ENCODE measurements around the gene GZMB.
A peak's percentile ranks its signal among the peaks of the same experiment; 100 is the strongest.
"Not testable (repeated sequence)": the region's sequence is repeated elsewhere in the genome, so short reads cannot be mapped to it uniquely, and the experiment has no call there.

Gene GZMB, protein sequence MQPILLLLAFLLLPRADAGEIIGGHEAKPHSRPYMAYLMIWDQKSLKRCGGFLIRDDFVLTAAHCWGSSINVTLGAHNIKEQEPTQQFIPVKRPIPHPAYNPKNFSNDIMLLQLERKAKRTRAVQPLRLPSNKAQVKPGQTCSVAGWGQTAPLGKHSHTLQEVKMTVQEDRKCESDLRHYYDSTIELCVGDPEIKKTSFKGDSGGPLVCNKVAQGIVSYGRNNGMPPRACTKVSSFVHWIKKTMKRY

DNA sequence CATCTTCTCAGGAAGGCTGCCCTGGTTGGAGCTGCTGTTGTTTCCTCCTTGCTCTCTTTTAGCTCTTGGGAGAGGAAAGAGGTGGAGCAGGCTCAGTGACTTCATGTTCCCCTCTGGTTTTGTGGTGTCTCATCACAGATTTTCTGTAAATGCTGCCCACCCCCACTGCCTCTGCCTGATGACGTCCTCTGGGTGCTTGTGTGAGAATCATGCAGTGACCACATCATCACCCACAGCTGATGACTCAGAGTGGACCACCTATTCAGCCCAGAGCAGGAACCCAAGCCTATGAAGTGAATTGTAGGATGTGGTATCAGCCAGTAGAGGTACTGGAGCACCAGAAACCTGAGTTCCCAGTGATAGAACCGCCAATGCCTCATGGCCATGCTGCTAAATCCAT lies at the start of gene GZMB:
Gene GZMB (minus strand): TSS at position 33 of the 400 bp plus-strand sequence. CDS start 30 bp downstream, at position 3.
- no peak for DNase-seq

DNA sequence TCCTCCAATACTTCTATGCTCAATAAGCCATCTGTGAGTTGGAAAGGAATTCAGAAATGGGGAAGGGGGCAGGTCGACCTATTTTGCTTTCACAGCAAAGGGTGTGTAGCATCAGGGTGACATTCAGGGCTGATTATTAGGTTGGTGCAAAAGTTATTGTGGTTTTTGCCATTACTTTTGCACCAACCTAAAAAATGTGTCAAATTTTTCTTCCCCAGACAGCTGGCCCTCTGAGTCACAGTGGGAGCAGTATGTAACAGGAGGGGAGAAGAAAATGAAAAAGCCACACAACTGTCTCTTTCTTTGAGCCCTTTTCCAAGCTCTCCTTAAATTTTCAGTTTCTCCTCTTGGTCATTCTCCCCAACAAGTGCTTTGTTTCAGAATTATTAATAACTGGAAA lies 47.1 kb upstream of the GZMB start:
- DNase-seq: no peak

DNA sequence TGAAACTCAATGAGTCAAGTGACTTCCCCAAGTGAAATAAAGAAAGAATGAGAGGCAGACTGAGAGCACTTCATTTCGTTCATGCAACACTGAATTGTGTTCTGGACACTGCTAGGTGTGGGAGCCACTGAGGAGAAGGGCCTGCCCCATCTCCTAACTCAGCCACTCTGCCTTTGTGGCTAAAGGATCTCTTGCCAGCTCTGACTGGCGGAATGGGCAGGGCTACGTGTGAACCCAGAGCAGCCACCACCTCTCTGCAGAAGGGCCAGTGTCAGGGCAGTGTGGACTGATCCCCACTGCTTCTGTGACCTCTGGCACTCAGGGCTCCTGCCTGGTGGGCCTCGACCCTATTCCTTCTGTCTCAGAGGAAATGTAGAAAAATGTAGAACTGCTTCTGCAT lies 46.5 kb upstream of the GZMB start:
- no peak for DNase-seq

DNA sequence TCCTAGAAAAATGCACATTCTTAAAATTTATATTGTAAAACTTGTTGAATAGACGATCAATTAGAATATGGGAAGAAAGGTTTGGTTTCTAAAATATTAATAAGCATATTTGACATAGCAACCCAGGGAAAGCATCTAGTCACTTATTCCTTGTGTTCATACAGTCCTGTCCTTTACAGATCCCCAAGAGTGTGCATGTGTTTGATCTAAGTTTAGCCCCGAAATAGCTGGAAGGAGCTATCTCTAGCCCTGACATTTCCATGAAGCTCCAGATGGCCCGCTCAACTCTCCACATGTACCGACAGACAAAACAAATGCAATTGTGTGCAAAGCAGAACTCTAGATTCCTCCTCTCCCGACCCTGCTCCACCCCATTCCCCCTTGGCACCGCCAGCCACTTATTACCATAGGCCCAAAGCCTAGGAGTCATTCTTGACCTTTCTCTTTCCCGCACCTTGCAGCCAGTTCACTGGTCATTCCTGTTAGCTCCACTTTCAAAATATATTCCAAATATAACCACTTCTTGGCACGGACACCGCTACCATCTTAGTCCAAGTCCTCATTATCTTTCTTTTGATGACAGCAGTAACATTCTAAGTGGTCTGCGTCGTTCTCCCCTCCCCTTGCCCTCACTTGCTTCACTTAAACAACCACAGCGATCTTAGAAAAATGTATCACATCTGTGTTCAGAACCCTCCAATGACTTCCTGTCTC lies 45.4 kb upstream of the GZMB start:
- no peak for DNase-seq

DNA sequence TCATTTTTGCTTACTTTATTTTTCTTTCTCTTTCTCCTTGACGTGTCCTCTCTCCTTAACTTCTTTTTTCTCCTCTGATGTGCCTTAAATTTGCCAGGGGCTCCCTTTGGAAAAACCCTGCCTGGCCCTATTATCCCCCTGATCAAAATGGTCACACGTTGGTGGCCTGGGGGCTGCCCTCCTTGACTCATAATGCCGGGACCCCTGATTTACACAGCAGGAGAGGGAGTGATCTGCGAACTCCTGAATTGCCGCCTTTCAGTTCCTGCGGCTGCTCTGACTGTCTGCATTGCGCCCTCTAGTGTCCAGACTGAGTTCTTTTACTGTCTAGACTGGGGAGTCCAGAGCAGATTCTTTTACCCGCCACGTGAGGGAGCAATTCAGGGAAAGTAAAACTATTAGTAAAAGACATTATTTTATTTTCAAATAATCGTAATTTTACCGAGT lies 44.8 kb upstream of the GZMB start:
- DNase-seq: peak in 10 of 14 donors; percentile 4 to 49 (median 34)

DNA sequence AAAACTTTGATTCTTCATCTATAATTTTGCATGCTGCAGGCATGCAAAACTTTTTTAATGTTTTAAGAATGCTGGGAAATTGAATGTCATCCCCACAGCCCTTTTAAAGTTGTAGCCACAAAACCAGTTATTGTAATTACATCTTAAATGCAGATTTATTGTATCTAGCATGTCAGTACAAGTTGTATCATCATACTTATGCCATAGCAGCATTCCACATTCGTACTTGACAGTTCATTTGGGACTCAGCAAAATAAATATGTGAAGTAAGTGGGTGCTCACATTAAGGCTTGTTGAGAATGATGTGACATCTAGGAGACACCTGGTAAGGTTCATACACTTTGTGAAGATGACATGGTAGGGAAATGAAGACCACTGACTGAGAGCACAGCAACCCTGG lies 44.0 kb upstream of the GZMB start:
- DNase-seq: no peak

DNA sequence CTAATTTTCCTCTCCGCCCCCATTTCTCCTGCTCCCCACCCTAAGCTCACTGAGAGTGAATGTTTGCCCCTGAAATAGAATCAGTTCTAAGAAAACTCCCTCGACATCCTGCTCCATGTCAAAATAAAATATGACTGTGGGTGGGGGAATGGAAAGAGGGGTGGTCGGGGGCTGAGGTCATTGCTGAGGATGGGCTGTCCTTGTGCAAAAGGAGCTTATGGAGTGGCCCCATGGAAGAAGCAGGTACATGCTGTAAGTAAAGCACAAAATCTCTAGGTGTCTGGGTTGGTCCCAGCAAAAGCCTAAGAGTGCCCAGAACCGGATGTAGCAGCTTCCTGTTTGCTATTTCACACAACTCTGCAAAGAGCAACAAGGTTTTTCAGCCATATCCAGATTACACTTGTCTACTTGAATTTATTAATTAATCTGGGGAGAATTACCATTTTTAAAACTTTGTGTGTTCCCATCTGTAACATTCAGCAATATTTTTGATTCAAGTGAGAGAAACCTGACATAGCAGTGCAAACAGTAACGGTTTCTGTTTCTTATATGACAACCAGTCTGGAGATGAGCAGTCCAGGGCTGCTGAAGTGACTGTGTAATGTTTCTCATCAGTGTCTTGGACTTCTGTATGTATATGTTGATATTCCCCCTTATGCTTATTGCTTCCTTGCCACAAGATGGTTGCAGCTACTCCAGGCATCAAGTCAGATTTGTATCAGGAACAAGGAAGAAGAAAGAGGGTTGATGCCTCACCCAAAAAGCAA lies 40.4 kb upstream of the GZMB start:
- no peak for DNase-seq

DNA sequence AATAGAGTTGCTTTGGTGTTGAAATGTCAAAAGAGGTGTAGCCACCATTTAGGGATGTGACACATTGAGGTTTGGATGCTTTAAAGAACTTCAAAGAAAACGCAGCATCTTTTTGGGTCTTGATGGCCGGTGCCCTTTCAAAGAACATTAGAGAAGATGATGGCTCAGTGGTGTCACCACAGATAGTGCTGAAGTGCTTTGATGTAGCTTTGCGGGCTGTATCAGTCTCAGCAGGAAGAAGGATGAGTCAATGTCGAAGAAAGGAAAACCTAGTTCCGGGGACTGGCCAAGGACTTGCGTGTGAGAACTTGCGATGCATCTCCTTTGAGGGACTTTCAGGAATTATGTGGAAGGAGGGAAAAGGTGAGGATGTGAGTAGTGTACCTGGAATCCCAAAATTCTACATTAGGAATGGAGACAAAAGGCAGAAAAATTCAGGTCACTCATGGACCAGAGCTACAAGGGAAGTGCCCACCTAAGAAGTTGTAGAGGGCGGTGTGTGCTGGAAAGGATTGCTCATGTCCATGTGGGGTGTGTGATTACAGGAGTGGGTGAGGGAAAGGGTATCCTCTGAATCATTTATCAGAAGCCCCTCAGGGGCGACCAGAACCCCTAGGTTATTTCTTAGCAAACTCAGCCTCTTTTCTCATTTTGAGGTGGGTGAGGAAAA lies 39.7 kb upstream of the GZMB start:
- DNase-seq: no peak

DNA sequence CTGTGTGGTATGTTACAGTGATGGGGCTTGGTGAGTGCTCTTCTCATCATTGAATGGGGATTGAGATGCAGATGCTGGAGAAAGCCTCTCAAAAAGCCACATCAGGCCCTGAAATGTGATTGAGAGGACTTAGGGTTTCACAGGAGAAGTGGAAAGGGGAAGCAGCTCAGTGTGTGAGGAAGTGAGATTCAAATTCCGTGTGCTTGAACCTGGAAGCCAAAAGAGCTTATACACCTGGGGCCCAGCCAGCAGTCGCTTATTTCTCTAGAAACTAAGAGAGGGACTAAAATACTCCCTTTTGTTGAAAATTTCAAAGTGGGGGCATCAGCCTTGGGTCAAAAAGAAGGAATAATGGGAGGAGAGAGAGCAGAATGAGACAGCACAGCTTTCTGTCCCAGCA lies 39.1 kb upstream of the GZMB start:
- peak in 3 of 14 donors; percentile 2 to 5 (median 3) for DNase-seq

DNA sequence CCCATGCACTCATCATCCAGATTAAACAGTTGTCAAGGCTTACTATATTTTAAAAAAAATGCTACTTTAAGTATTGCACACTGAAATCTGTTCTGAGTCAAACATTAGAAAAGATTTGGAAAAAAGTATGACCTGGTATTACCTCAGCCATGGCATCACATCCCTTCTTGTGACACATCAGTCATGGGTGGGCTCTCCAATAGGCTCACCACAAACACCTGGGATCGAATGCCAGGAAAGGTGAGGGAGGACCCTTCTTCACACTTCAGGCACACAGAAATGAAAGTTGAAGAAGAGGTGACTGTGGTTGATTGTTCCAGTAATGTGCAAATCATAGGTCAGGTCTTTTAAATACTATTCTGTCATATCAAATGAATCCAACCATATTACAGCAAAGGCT lies 36.6 kb upstream of the GZMB start:
- no peak for DNase-seq

DNA sequence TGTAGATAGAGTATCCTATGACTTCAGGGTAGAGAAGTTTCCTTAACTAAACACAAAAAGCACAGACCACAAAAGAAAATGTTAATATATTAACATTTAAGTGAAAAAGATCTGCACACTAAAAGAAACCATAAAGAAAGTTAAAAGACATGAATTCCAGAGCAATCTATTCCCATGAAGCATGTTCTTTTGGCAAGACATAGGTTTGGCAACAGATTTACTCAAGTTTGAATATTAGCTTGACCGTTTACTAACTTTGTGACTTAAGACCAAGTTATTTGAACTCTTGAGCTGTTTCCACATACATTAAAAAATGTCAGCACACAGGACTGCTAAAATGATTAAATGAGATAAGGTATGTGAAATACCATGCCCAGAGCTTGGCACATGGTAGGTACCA lies 35.7 kb upstream of the GZMB start:
- DNase-seq: no peak

DNA sequence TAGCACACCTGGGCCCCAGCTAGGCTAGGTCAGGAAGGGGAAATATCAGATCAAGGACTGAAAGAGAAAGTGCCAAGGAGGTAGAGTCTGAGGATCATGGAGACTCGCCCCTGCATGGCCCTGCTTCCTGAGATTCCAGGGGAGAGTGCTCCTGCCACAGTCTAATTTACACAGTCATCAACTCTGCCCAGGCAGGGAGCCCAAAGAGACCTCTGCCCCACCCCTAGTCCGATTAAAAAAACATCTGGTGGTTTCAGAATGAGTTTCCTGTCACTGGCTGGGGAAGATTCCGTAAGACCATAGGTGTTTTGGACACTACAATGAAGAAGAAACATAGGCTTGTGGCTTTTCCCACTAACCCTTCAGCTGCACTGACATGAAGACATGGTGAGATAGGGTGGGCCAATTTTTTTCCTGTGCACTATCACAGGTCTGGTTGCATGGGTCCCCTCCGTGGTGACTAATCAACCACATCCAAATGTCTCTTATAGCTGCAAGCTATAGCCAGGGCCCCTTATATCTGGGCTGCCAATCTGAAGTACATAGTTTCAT lies 31.5 kb upstream of the GZMB start:
- DNase-seq: no peak

DNA sequence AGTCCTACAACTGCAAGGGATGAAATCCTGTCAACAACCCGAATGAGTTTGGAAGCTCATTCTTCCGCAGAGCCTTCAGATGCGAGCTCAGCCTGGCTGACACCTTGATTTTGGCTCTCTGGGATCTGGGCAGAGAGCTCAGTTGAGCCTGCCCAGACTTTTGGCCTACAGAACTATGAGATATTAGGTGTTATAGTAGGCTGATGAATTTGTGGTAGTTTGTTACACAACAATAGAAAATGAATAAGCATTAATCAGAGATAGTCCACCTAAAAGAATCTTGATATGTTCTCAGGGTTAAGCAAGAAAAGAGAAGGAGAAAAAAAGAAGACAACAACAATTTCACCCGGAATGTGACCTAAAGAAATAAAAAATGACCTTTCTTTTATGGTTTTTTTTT lies 30.4 kb upstream of the GZMB start:
- no peak for DNase-seq

DNA sequence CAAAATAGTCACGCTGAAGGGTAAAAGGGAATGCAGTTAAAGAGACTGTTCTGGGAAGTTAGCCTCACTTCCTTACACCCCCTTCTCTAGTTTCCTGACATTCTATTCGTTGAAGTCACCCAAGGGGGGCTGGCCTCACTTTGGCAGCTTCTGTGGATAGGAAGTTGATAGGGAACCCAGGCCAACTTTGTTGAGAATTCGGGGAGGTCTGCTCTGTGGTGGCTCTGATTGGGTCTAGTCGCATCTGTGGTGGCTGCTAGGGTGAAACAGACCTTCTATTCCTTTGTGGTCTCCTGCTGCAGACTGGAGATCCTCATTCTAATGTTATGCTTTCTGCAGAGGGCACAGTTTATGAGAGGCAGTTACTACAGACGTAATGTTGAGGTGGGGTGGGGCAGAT lies 28.8 kb upstream of the GZMB start:
- no peak for DNase-seq

DNA sequence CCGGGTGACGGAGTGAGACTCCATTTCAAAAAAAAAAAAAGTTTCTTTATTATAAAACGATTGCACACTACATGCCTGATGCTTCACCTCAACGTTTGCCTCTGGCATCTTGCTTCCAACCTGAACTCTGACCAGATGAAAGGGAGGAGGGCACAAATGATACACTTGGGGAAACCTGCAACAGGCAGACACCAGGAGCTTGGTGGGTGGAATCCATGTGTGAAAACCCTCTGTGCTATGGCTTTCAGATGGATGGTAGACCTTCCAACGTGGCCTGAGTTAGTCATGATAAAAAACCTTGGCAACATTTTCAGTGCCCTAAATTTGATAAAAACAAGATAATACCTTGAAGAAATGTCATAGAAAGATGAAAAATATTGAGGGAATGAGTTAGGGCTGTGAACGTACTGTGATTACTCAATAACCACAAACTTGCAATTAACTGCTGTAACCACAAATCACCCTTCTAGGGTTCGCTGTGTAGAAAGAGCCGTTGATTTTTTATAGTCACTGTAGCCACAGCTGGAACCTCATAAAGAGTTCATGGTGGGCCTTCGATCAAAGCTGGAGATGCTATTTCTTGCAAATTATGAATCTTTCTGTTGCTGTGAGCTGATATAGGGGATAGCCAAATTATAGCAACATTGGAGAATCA lies 26.1 kb upstream of the GZMB start:
- DNase-seq: no peak

DNA sequence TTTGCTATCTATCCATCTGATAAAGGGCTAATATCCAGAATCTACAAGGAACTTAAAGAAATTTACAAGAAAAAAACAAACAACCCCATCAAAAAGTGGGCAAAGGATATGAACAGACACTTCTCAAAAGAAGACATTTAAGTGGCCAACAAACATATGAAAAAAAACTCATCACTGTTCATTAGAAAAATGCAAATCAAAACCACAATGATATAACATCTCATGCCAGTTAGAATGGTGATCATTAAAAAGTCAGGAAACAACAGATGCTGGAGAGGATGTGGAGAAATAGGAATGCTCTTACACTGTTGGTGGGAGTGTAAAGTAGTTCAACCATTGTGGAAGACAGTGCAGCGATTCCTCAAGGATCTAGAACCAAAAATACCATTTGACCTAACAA lies 14.4 kb upstream of the GZMB start:
- not testable (repeated sequence) for DNase-seq

DNA sequence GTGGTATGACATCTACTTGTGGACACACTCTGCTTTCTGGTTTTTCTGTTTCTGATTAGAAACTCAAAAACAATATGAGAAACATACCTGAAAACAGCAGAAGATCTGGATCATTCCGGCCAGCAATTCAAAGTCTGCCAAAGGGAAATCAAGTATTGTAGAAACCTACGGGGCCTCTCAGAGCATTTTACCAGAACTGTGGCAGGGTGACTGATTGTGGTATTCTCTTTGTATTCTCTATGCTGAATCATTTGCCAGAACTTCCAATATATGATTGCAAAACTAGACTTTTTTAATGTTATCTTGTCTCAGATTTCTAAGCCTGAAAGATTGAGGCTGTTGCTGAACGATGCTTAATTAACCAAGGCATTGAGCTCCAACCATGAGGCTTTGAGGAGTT lies 5.9 kb upstream of the GZMB start:
- DNase-seq: no peak

DNA sequence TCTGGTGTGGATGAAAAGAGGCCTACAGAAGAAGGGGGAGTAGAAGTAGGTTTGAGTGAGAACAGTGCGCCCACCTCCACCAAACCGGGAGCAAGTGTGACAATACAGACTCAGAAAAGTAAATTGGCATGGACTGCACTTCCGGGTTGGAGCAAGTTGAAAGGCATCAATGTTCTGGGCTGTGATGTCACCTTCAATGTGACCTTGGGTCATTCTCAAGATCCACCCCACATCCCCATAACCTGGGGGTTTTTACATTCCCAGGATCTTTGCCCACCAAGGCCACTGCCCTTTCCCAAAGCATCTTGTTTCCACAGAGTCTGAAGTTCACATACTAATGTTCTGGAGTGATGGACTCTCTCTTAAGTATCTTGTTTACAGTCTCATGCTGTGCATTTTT lies 5.3 kb upstream of the GZMB start:
- DNase-seq: no peak

DNA sequence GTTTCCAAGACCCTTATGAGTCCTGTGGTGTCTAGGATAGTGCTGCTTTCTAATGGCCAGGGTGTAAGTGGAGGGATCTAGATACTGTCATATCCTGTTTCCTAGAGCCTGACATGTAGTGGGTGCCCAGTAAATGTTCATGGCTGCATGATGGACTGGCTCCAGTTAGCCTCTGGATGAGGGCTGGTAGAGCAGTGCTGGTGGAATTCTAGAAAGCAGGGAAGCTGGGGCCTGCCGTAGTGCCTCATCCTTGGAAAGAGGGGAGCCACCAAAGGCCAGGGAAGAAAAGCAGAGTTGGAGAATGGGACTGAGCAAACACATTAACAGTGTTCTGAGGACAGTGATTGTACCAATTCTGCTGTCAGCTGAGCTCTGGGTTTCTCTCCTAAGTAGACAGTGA lies 637 bp downstream of the GZMB start:
- DNase-seq: no peak

DNA sequence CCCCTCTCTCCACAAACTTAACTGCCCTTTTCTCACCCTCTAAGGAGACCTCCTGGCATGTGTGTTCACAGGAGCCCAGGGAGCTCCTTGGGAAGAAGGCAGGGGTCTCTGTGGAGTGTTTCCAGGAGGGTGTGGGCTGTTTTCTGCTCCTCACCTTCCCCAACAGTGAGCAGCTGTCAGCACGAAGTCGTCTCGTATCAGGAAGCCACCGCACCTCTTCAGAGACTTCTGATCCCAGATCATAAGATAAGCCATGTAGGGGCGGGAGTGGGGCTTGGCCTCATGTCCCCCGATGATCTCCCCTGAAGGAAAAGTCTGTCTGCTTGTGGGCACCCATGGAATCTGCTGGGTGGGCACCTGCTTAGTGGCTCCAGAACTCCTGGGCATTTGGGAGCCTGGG lies 1.2 kb downstream of the GZMB start:
- no peak for DNase-seq

DNA sequence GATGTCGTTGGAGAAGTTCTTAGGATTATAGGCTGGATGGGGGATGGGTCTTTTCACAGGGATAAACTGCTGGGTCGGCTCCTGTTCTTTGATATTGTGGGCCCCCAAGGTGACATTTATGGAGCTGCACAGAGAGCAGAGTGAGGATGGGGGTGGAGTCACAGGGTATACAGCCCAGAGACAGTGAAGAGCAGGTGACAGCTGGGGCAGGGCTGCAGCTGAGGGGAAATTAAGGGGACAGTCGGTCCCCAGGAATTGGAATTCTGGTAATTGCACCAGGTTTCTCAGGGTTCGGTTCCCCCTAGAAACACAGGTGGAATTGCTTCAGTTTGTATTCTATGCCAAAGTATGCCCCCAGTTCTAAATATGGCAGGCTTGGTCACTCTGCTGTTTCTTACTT lies 1.7 kb downstream of the GZMB start:
- DNase-seq: no peak

DNA sequence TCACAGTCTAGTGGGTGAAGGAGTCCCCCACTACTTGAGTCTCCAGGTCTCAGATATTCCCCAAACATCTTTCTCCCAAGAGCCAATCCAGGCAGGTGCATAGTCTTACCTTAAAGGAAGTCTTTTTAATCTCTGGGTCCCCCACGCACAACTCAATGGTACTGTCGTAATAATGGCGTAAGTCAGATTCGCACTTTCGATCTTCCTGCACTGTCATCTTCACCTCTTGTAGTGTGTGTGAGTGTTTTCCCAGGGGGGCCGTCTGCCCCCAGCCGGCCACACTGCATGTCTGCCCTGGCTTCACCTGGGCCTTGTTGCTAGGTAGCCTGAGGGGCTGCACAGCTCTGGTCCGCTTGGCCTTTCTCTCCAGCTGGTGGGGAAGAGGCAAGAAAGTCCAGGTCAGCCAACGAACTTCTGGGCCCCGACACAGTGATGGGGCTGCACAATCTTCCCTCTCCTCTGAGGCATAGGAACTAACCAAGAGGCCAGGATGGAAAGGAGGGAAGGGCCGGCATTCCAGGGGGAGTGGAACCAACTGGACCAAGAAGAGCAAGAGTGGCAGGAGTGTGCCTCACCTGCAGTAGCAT lies 2.1 kb downstream of the GZMB start:
- no peak for DNase-seq

Data from C1 segment of cervical spinal cord (tissue), 14 donors.